Esophagus (tissue), 2 donors: ENCODE measurements around the gene OR52A5. TPM values are rescaled to one million over a fixed set of nuclear protein-coding genes. Genes with fewer than 3 reads are reported as not detected.

Experiments
- H3K27ac ChIP-seq, 2 donors: one replicate each; pipeline ENCODE4 v1.5.1; 2013; ENCODE audit warnings: low read depth in 2 of 2, mild to moderate bottlenecking in 2 of 2, inconsistent platforms in 1 of 2, low read length in 1 of 2, moderate library complexity in 1 of 2
- H3K27me3 ChIP-seq, 2 donors: one replicate each; pipeline ENCODE4 v1.6.1; 2013; ENCODE audit warnings: low read length in 2 of 2, control low read depth in 1 of 2, mild to moderate bottlenecking in 1 of 2; ENCODE audit not compliant: insufficient read depth in 2 of 2, control insufficient read depth in 1 of 2
- H3K36me3 ChIP-seq, 2 donors: one replicate each; pipeline ENCODE4 v1.6.1; 2013; ENCODE audit warnings: low read length in 1 of 2; ENCODE audit not compliant: control insufficient read depth in 2 of 2, insufficient read depth in 2 of 2
- H3K4me1 ChIP-seq, 2 donors: one replicate each; pipeline ENCODE4 v1.6.1; 2013; ENCODE audit warnings: low read length in 1 of 2; ENCODE audit not compliant: control insufficient read depth in 2 of 2, insufficient read depth in 2 of 2
- H3K4me3 ChIP-seq, 2 donors: one replicate each; pipeline ENCODE4 v1.5.1; 2013; ENCODE audit warnings: low read length in 2 of 2, mild to moderate bottlenecking in 2 of 2, low read depth in 1 of 2, moderate library complexity in 1 of 2
- H3K9me3 ChIP-seq, 2 donors: one replicate each; pipeline ENCODE4 v1.6.1; 2013; ENCODE audit warnings: mild to moderate bottlenecking in 2 of 2, low read depth in 1 of 2, low read length in 1 of 2, moderate library complexity in 1 of 2; ENCODE audit not compliant: control insufficient read depth in 2 of 2, insufficient read depth in 1 of 2
- WGBS, 2 donors: extraction: QIAGEN DNeasy Blood & Tissue Kit; methylation state at CpG; one replicate each; pipeline ENCODE4 v1.1.7; 2013; 5-methylcytosine and 5-hydroxymethylcytosine counted together
- polyA plus RNA-seq, 2 donors: library from polyadenylated mRNA; stranded (reverse); fragments of 200-250 nt; gene quantifications; one replicate each; pipeline ENCODE4 v1.2.3, GENCODE V29; 2013
- donor health status: healthy with polysubstance abuse.
- donor health status: Bipolar disorder and iron deficiency.

OR52A5 gene
- polyA plus RNA-seq, 2 donors, result not detected

DNA sequence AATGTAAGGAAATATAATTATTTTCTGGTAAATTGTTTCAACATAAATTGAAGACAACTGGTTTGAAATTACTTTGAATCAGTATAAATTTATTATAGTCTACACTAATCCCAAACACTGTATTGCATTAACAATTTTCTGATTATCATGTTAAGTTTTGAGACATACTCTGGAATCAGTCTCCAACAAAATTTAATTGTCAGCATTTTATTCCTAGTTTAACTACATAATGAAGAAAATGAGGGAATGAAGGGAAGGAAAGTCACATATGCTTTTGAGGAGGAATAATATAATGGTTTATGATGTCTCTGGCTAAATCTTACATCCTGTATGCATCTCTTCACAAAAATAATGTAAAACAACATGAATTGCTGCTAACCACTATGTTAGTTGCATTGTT lies 54.6 kb downstream of the OR52A5 start:
- no peak overlapping the region for H3K4me3 ChIP-seq
- H3K9me3 ChIP-seq, result no peaks in the 10 kb centered on the region
- H3K27me3 ChIP-seq, result no peaks in the 10 kb centered on the region
- H3K27ac ChIP-seq, result no peak overlapping the region
- no peaks in the 10 kb centered on the region for H3K36me3 ChIP-seq
- H3K4me1 ChIP-seq, result no peaks in the 10 kb centered on the region

DNA sequence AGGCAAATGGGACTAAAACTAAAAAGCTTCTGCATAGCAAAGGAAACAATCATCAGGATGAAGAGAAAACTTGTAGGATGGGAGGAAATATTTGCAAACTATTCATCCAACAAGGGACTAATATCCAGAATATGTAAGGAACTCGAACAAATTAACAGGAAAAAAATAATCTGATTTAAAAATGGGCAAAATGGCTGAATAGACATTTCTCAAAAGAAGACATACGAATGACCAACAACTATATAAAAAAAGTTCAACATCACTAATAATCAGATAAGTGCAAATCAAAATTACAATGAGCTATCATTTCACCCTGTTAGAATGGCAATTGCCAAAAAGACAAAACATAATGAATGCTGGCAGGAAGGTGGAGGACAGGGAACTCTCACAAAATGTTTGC lies 56.8 kb downstream of the OR52A5 start:
- H3K4me1 ChIP-seq, result no peaks in the 10 kb centered on the region
- H3K9me3 ChIP-seq, result no peaks in the 10 kb centered on the region
- H3K27me3 ChIP-seq, result no peaks in the 10 kb centered on the region
- H3K4me3 ChIP-seq, result no peak overlapping the region
- WGBS, 2 donors, result 69% methylated on average over 2 of the region's 2 CpGs
- no peak overlapping the region for H3K27ac ChIP-seq
- no peaks in the 10 kb centered on the region for H3K36me3 ChIP-seq

Other genes starting within 250 kb of the OR52A5 start
- gene OR51A7, start 234.6 kb downstream of the OR52A5 start, polyA plus RNA-seq, result not detected
- not detected for gene OR51G2, start 219.0 kb downstream of the OR52A5 start, polyA plus RNA-seq
- not detected for gene OR51G1, start 214.0 kb downstream of the OR52A5 start, polyA plus RNA-seq
- gene OR51A4, start 190.8 kb downstream of the OR52A5 start, polyA plus RNA-seq, result not detected
- not detected for gene OR51A2, start 182.6 kb downstream of the OR52A5 start, polyA plus RNA-seq
- not detected for gene OR51L1, start 143.5 kb downstream of the OR52A5 start, polyA plus RNA-seq
- not detected for gene OR52J3, start 91.8 kb downstream of the OR52A5 start, polyA plus RNA-seq
- not detected for gene OR52E2, start 78.7 kb downstream of the OR52A5 start, polyA plus RNA-seq
- gene OR52E1, start 68.8 kb downstream of the OR52A5 start, polyA plus RNA-seq, result not detected
- not detected for gene OR52A1, start 16.4 kb upstream of the OR52A5 start, polyA plus RNA-seq
- not detected for gene OR51V1, start 62.3 kb upstream of the OR52A5 start, polyA plus RNA-seq
- under 1 TPM; 0.41 to 0.53 TPM for gene HBB, start 88.7 kb upstream of the OR52A5 start, polyA plus RNA-seq
- gene HBD, start 96.1 kb upstream of the OR52A5 start, polyA plus RNA-seq, result not detected
- gene HBG1, start 111.5 kb upstream of the OR52A5 start, polyA plus RNA-seq, result not detected
- gene HBG2, start 116.4 kb upstream of the OR52A5 start, polyA plus RNA-seq, result not detected
- not detected for gene HBE1, start 131.6 kb upstream of the OR52A5 start, polyA plus RNA-seq
- not detected for gene OR51B4, start 163.6 kb upstream of the OR52A5 start, polyA plus RNA-seq
- not detected for gene OR51B2, start 185.9 kb upstream of the OR52A5 start, polyA plus RNA-seq
- gene OR51B5, start 205.2 kb upstream of the OR52A5 start, polyA plus RNA-seq, result not detected
- not detected for gene OR51B6, start 213.2 kb upstream of the OR52A5 start, polyA plus RNA-seq
- not detected for gene OR51M1, start 245.5 kb upstream of the OR52A5 start, polyA plus RNA-seq